GM12878 (cell line): Measurements from ENCODE around the gene HLA-DPB1. TPM values are rescaled to one million over a fixed set of nuclear protein-coding genes. Genes with fewer than 3 reads are reported as not detected.

ENCODE experiments used
- CBX3 ChIP-seq: fragments of 200-600 bp; sonication (generic); IDR thresholded peaks from 2 replicates; pipeline ENCODE4 v1.6.1; 2016; ENCODE audit warnings: low read depth, borderline replicate concordance
- EED ChIP-seq: sonication (generic); IDR thresholded peaks from 2 replicates; pipeline ENCODE4 v1.6.1; 2016; ENCODE audit warnings: antibody characterized with exemption, low read depth
- ELK1 ChIP-seq: IDR thresholded peaks from 2 replicates; pipeline ENCODE4 v1.6.1; 2012; ENCODE audit warnings: low read depth, low read length, improper control_type of control experiment
- FOXK2 ChIP-seq: fragments of 450-650 bp; IDR thresholded peaks from 2 replicates; pipeline ENCODE4 v1.6.1; 2017; ENCODE audit warnings: mild to moderate bottlenecking, moderate library complexity
- HDGF ChIP-seq: fragments of 450-650 bp; IDR thresholded peaks from 2 replicates; pipeline ENCODE4 v1.6.1; 2016; ENCODE audit warnings: antibody characterized with exemption
- IRF5 ChIP-seq: fragments of 450-650 bp; IDR thresholded peaks from 2 replicates; pipeline ENCODE4 v1.6.1; 2017; ENCODE audit warnings: borderline replicate concordance
- JUND ChIP-seq: IDR thresholded peaks from 2 replicates; pipeline ENCODE4 v1.6.1; 2012; ENCODE audit warnings: low read depth, mild to moderate bottlenecking, low read length, improper control_type of control experiment, moderate library complexity
- KDM1A ChIP-seq: fragments of 200-600 bp; sonication (generic); IDR thresholded peaks from 2 replicates; pipeline ENCODE4 v1.6.1; 2016; ENCODE audit warnings: borderline replicate concordance
- MTA3 ChIP-seq: IDR thresholded peaks from 2 replicates; pipeline ENCODE4 v1.6.1; 2012; ENCODE audit warnings: low read length, inconsistent platforms, borderline replicate concordance
- NFXL1 ChIP-seq: fragments of 450-650 bp; IDR thresholded peaks from 2 replicates; pipeline ENCODE4 v1.6.1; 2017; ENCODE audit warnings: antibody characterized with exemption, mild to moderate bottlenecking, borderline replicate concordance
- NRF1 ChIP-seq: conservative IDR thresholded peaks from 2 replicates; pipeline ENCODE4 v1.6.1; 2011; ENCODE audit warnings: mild to moderate bottlenecking, low read depth, low read length, improper control_type of control experiment
- PAX8 ChIP-seq: fragments of 450-650 bp; IDR thresholded peaks from 2 replicates; pipeline ENCODE4 v1.6.1; 2017; ENCODE audit warnings: mild to moderate bottlenecking, moderate library complexity
- PML ChIP-seq: IDR thresholded peaks from 2 replicates; pipeline ENCODE4 v1.6.1; 2012; ENCODE audit warnings: low read length, inconsistent platforms
- RAD21 ChIP-seq: IDR thresholded peaks from 2 replicates; pipeline ENCODE4 v1.6.1; 2011; ENCODE audit warnings: mild to moderate bottlenecking, low read depth, low read length, moderate library complexity; ENCODE audit not compliant: insufficient read depth
- STAT1 ChIP-seq: fragments of 450-650 bp; conservative IDR thresholded peaks from 2 replicates; pipeline ENCODE4 v1.6.1; 2014; ENCODE audit warnings: antibody characterized with exemption, mild to moderate bottlenecking
- STAT3 ChIP-seq: IDR thresholded peaks from 2 replicates; pipeline ENCODE4 v1.6.1; 2011; ENCODE audit warnings: low read depth, low read length, improper control_type of control experiment
- polyA plus RNA-seq, 11 experiments: library from polyadenylated mRNA; depleted of rRNA in 4 of 11; unstranded in 6 of 11; stranded (reverse) in 5 of 11; fragments of >200 nt; fragmentation: Nextera tagmentation in 4 of 11; fragmentation: Illumina TruSeq in 1 of 11; extraction: Ambion mirVana in 4 of 11; extraction: Trizol in 1 of 11; gene quantifications; 1 replicate in 1 of 11; 2 replicates in 10 of 11; pipeline versions ENCODE4 v1.2.1 to v1.2.3, GENCODE V29; 2011 to 2016; ENCODE audit warnings: inconsistent platforms in 2 of 11, missing spikeins in 2 of 11, low read depth in 1 of 11
- total RNA-seq, 4 experiments: library from RNA; depleted of rRNA in 3 of 4; stranded (reverse); fragments of >200 nt in 3 of 4; fragmentation: Illumina TruSeq in 1 of 4; extraction: Trizol in 1 of 4; gene quantifications; 2 replicates each; pipeline versions ENCODE4 v1.2.1 to v1.2.3, GENCODE V29; 2013 to 2021
- TF ChIP-seq, protein P1 (sequence below): fragments of 450-650 bp; IDR thresholded peaks from 2 replicates; pipeline ENCODE4 v1.6.1; 2016; ENCODE audit warnings: mild to moderate bottlenecking
- TF ChIP-seq, protein P2 (sequence below): fragments of 450-650 bp; IDR thresholded peaks from 2 replicates; pipeline ENCODE4 v1.6.1; 2018; ENCODE audit warnings: mild to moderate bottlenecking, low read depth, moderate library complexity; ENCODE audit not compliant: partially characterized antibody
- TF ChIP-seq, protein P3 (sequence below): fragments of 150-350 bp; IDR thresholded peaks from 2 replicates; pipeline ENCODE4 v1.6.1; 2016; ENCODE audit warnings: low read depth, low read length

The HLA-DPB1 gene
- total and polyA plus RNA-seq, 10 of the 15 experiments (the other 5 are each of a cell fraction or from before 2014, with no cell fraction given) = 101 to 675 (median 352) TPM

DNA sequence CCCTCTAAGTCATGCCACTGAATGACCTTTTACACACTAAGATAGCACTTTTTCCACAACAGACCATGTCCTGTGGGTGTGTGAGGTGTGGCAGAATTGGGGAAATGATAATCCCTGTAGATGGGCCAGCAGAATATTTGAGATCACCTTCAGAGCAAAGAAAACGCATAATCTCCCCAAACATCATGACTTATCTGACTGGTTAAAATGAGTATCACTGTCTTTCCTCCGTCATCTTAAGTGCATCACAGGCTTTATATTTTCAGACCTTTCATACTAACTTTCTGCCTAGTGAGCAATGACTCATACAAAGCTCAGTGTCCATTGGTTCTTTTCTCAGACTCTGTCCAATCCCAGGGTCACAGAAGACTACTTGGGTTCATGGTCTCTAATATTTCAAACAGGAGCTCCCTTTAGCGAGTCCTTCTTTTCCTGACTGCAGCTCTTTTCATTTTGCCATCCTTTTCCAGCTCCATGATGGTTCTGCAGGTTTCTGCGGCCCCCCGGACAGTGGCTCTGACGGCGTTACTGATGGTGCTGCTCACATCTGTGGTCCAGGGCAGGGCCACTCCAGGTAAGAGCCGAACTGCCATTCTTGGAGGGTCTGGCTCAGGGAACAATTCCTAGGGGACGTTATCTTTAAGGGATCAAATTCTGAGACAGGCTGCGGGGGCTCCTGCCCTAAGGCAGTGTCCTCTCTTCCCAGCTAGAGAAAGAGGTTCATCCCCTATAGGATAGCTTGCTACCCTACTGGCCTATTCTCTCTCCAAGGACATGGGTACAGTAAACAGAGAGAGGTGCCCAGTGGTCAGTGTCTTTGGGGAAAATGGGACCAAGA is at the start of gene HLA-DPB1 (continued):
- TF ChIP-seq IRF5 = no peak
- TF ChIP-seq CBX3 = no peak
- 0 out of 2 replicates have a peak, but pooled peaks have one; percentile 30 for TF ChIP-seq STAT1
- no peak for TF ChIP-seq PAX8
- no peak for TF ChIP-seq KDM1A
- no peak for TF ChIP-seq NFXL1
- no peak for TF ChIP-seq MTA3
- TF ChIP-seq, protein P1, sequence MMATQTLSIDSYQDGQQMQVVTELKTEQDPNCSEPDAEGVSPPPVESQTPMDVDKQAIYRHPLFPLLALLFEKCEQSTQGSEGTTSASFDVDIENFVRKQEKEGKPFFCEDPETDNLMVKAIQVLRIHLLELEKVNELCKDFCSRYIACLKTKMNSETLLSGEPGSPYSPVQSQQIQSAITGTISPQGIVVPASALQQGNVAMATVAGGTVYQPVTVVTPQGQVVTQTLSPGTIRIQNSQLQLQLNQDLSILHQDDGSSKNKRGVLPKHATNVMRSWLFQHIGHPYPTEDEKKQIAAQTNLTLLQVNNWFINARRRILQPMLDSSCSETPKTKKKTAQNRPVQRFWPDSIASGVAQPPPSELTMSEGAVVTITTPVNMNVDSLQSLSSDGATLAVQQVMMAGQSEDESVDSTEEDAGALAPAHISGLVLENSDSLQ = peak; percentile 19; the same call in 1 of the 2 replicates
- TF ChIP-seq ELK1 = no peak
- TF ChIP-seq, protein P2, sequence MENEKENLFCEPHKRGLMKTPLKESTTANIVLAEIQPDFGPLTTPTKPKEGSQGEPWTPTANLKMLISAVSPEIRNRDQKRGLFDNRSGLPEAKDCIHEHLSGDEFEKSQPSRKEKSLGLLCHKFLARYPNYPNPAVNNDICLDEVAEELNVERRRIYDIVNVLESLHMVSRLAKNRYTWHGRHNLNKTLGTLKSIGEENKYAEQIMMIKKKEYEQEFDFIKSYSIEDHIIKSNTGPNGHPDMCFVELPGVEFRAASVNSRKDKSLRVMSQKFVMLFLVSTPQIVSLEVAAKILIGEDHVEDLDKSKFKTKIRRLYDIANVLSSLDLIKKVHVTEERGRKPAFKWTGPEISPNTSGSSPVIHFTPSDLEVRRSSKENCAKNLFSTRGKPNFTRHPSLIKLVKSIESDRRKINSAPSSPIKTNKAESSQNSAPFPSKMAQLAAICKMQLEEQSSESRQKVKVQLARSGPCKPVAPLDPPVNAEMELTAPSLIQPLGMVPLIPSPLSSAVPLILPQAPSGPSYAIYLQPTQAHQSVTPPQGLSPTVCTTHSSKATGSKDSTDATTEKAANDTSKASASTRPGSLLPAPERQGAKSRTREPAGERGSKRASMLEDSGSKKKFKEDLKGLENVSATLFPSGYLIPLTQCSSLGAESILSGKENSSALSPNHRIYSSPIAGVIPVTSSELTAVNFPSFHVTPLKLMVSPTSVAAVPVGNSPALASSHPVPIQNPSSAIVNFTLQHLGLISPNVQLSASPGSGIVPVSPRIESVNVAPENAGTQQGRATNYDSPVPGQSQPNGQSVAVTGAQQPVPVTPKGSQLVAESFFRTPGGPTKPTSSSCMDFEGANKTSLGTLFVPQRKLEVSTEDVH = no peak
- TF ChIP-seq PML = peak; percentile 95
- TF ChIP-seq STAT3 = no peak
- no peak for TF ChIP-seq RAD21
- TF ChIP-seq, protein P3, sequence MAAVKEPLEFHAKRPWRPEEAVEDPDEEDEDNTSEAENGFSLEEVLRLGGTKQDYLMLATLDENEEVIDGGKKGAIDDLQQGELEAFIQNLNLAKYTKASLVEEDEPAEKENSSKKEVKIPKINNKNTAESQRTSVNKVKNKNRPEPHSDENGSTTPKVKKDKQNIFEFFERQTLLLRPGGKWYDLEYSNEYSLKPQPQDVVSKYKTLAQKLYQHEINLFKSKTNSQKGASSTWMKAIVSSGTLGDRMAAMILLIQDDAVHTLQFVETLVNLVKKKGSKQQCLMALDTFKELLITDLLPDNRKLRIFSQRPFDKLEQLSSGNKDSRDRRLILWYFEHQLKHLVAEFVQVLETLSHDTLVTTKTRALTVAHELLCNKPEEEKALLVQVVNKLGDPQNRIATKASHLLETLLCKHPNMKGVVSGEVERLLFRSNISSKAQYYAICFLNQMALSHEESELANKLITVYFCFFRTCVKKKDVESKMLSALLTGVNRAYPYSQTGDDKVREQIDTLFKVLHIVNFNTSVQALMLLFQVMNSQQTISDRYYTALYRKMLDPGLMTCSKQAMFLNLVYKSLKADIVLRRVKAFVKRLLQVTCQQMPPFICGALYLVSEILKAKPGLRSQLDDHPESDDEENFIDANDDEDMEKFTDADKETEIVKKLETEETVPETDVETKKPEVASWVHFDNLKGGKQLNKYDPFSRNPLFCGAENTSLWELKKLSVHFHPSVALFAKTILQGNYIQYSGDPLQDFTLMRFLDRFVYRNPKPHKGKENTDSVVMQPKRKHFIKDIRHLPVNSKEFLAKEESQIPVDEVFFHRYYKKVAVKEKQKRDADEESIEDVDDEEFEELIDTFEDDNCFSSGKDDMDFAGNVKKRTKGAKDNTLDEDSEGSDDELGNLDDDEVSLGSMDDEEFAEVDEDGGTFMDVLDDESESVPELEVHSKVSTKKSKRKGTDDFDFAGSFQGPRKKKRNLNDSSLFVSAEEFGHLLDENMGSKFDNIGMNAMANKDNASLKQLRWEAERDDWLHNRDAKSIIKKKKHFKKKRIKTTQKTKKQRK = no peak
- no peak for TF ChIP-seq NRF1
- TF ChIP-seq EED = no peak
- TF ChIP-seq HDGF = no peak
- TF ChIP-seq FOXK2 = no peak
- no peak for TF ChIP-seq JUND
